Esophagus squamous epithelium (tissue), 5 donors: ENCODE data around the gene ANKHD1. TPM values are rescaled to one million over a fixed set of nuclear protein-coding genes. Genes with fewer than 3 reads are reported as not detected.
"Not testable (repeated sequence)": the region's sequence is repeated elsewhere in the genome, so short reads cannot be mapped to it uniquely, and the experiment has no call there.

Experiments
- DNase-seq: peaks from one replicate; lab custom pipeline; 2025; lab: John Stamatoyannopoulos, UW
- H3K27ac ChIP-seq, 4 donors: fragments of 200-600 bp; sonication (generic); one replicate each; pipeline ENCODE4 v1.5.1; 2016 to 2019; ENCODE audit warnings: mild to moderate bottlenecking in 1 of 4
- H3K27me3 ChIP-seq, 4 donors: fragments of 200-600 bp; sonication (generic); 1 replicate in 3 of 4; 2 replicates in 1 of 4; pipeline versions ENCODE4 v1.5.1 to v1.6.0; 2017 to 2021; ENCODE audit warnings: antibody characterized with exemption in 1 of 4
- H3K36me3 ChIP-seq, 3 donors: fragments of 200-600 bp; sonication (generic); one replicate each; pipeline ENCODE4 v1.5.1; 2016 to 2019
- H3K4me1 ChIP-seq, 3 donors: fragments of 200-600 bp; sonication (generic); one replicate each; pipeline ENCODE4 v1.5.1; 2017 to 2019
- H3K4me3 ChIP-seq, 4 donors: fragments of 200-600 bp; sonication (generic); 1 replicate in 3 of 4; 2 replicates in 1 of 4; pipeline ENCODE4 v1.5.1; 2016 to 2019; ENCODE audit warnings: mild to moderate bottlenecking in 2 of 4, moderate library complexity in 1 of 4
- H3K9me3 ChIP-seq, 3 donors: fragments of 200-600 bp; sonication (generic); one replicate each; pipeline ENCODE4 v1.5.1; 2016 to 2019
- CTCF ChIP-seq, 6 experiments: fragments of 450-650 bp in 4 of 6; fragments of 200-600 bp in 2 of 6; sonication (generic) in 2 of 6; IDR thresholded peaks; one replicate each; pipeline ENCODE4 v1.5.1; 2016 to 2019; ENCODE audit warnings: antibody characterized with exemption in 6 of 6, mild to moderate bottlenecking in 4 of 6, moderate library complexity in 4 of 6
- POLR2A ChIP-seq, 4 donors: fragments of 450-650 bp; IDR thresholded peaks; one replicate each; pipeline ENCODE4 v1.6.1; 2017; ENCODE audit warnings: antibody characterized with exemption in 4 of 4, mild to moderate bottlenecking in 4 of 4, moderate library complexity in 3 of 4
- WGBS, 2 donors: methylation state at CpG; one replicate each; pipeline ENCODE4 v1.1.5; 2018; 5-methylcytosine and 5-hydroxymethylcytosine counted together
- intact Hi-C: fragments of 100-400 bp; cut with DNase I; formaldehyde crosslinking; loops from one replicate; pipeline ENCODE4 v1.15.0; 2022
- small RNA-seq, 4 donors: library from RNA; depleted of rRNA; stranded (forward); fragments of <200 nt; gene quantifications; one replicate each; pipeline ENCODE3, GENCODE V24; 2016
- total RNA-seq, 4 donors: library from RNA; depleted of rRNA; stranded (reverse); fragments of >200 nt; gene quantifications; one replicate each; pipeline ENCODE4 v1.1.0, GENCODE V29; 2016
- donor health status: DM: yes; HTN: yes; CAD: no.

Gene ANKHD1
- total RNA-seq, 4 donors from 2014 or later, result 55.7 to 130 (median 87.2) TPM

GRCh38 chr5:140576776-140577201 lies 175.2 kb downstream of the ANKHD1 start:
- H3K27me3 ChIP-seq, result no peaks in the 10 kb centered on the region
- H3K9me3 ChIP-seq, result no peaks in the 10 kb centered on the region
- H3K27ac ChIP-seq, result peak overlapping the region in 3 of 4 donors; percentile 0 to 61 (median 31)
- intact Hi-C loops, result no loop called here
- peaks cover 0 to 3% (median 0%) of the 10 kb centered on the region in 3 donors for H3K4me1 ChIP-seq
- TF ChIP-seq CTCF (IDR thresholded peaks at IDR 0.05), result no peak
- no peaks in the 10 kb centered on the region for H3K36me3 ChIP-seq
- no peak for DNase-seq
- WGBS, 2 donors, result 63 to 69% methylated on average over 2 of the region's 2 CpGs
- H3K4me3 ChIP-seq, result no peak overlapping the region

GRCh38 chr5:140579188-140579747 lies 177.6 kb downstream of the ANKHD1 start:
- intact Hi-C loops, H3K4me3 ChIP-seq, H3K27me3 ChIP-seq, H3K9me3 ChIP-seq, H3K4me1 ChIP-seq, H3K36me3 ChIP-seq, H3K27ac ChIP-seq, DNase-seq: not testable (repeated sequence)
- 88 to 91% methylated on average over 6 of the region's 6 CpGs for WGBS, 2 donors

GRCh38 chr5:140587495-140587894 lies 185.9 kb downstream of the ANKHD1 start:
- no peak for TF ChIP-seq CTCF (IDR thresholded peaks at IDR 0.05)
- TF ChIP-seq POLR2A (IDR thresholded peaks at IDR 0.05), result no peak
- H3K36me3 ChIP-seq, result no peaks in the 10 kb centered on the region
- intact Hi-C loops, result no loop called here
- DNase-seq, result no peak
- H3K27ac ChIP-seq, result no peak overlapping the region
- 87 to 94% methylated on average over 1 of the region's 1 CpG for WGBS, 2 donors
- H3K4me1 ChIP-seq, result peaks cover 0 to 27% (median 0%) of the 10 kb centered on the region in 3 donors
- no peaks in the 10 kb centered on the region for H3K9me3 ChIP-seq
- no peak overlapping the region for H3K4me3 ChIP-seq
- no peaks in the 10 kb centered on the region for H3K27me3 ChIP-seq

- DNase-seq, result no peak
- Histone ChIP-seq H3K36me3 (no peaks in the 10 kb centered on the region), H3K9me3 (no peaks in the 10 kb centered on the region), H3K27me3 (no peaks in the 10 kb centered on the region), H3K4me3 (no peak overlapping the region), H3K27ac (peak overlapping the region in 3 of 4 donors; percentile 22 to 55 (median 36)), H3K4me1 (peaks cover 0 to 27% (median 0%) of the 10 kb centered on the region in 3 donors)
- TF ChIP-seq POLR2A (IDR thresholded peaks at IDR 0.05) (no peak), CTCF (IDR thresholded peaks at IDR 0.05) (no peak)
- intact Hi-C loops, result no loop called here
- WGBS, 2 donors, result 32 to 53% methylated on average over 5 of the region's 5 CpGs
Observed at GRCh38 chr5:140588311-140589070, 186.9 kb downstream of the ANKHD1 start.

Small RNAs within 50 kb of the gene (small RNA-seq; reads per million reads assigned to genes)
- gene RF00279 (0 to 0.14 (median 0) reads per million in 4 donors), gene RF00443 (0 reads per million in 4 donors), gene RNU4-14P (0 to 0.09 (median 0) reads per million in 4 donors)

Other genes starting within 250 kb of the ANKHD1 start
- 10 to 100 TPM in 3 of 4 donors, 1 to 10 TPM in 1; 2.6 to 22.5 (median 12.8) TPM for gene CYSTM1, start 226.6 kb upstream of the ANKHD1 start, total RNA-seq
- gene PFDN1, start 98.7 kb upstream of the ANKHD1 start, total RNA-seq, result 10 to 100 TPM; 38.1 to 67.5 (median 60.4) TPM
- gene HBEGF, start 55.2 kb upstream of the ANKHD1 start, total RNA-seq, result 10 to 100 TPM; 24.6 to 72.4 (median 42.1) TPM
- gene SLC4A9, start 41.6 kb upstream of the ANKHD1 start, total RNA-seq, result 1 to 10 TPM in 1 of 4 donors, under 1 TPM in 1, not detected in 2; 0.04 to 1.2 TPM
- 10 to 100 TPM in 1 of 4 donors, 1 to 10 TPM in 3; 3.0 to 12.4 (median 6.2) TPM for gene EIF4EBP3, start 145.8 kb downstream of the ANKHD1 start, total RNA-seq
- 10 to 100 TPM; 17.4 to 22.3 (median 21.0) TPM for gene SRA1, start 155.6 kb downstream of the ANKHD1 start, total RNA-seq
- gene APBB3, start 162.8 kb downstream of the ANKHD1 start, total RNA-seq, result 10 to 100 TPM in 1 of 4 donors, 1 to 10 TPM in 3; 3.4 to 10.5 (median 6.5) TPM
- gene SLC35A4, start 163.0 kb downstream of the ANKHD1 start, total RNA-seq, result 10 to 100 TPM; 41.4 to 56.9 (median 52.6) TPM
- 10 to 100 TPM in 3 of 4 donors, 1 to 10 TPM in 1; 7.6 to 58.1 (median 30.9) TPM for gene CD14, start 231.3 kb downstream of the ANKHD1 start, total RNA-seq
- 10 to 100 TPM; 18.4 to 46.7 (median 28.2) TPM for gene TMCO6, start 237.6 kb downstream of the ANKHD1 start, total RNA-seq
- gene NDUFA2, start 245.8 kb downstream of the ANKHD1 start, total RNA-seq, result 10 to 100 TPM; 31.3 to 56.3 (median 42.5) TPM
- gene IK, start 246.0 kb downstream of the ANKHD1 start, total RNA-seq, result 100 to 1,000 TPM in 1 of 4 donors, 10 to 100 TPM in 3; 44.9 to 110 (median 79.8) TPM